AG10803 (cell line): ENCODE results near the gene PKIG.

ENCODE experiments used
- DNase-seq: peaks from one replicate; pipeline ENCODE4 v3.0.0; 2010; ENCODE audit warnings: low read depth
- H3K4me3 ChIP-seq: 2 replicates; pipeline ENCODE4 v1.5.1; 2011; ENCODE audit warnings: mild to moderate bottlenecking, low read length, control low read depth
- CTCF ChIP-seq: conservative IDR thresholded peaks from 2 replicates; pipeline ENCODE4 v1.5.1; 2011; ENCODE audit warnings: mild to moderate bottlenecking, low read length, control low read depth, inconsistent platforms

The PKIG gene

GRCh38 chr20:44657875-44658274, 75.5 kb downstream of the PKIG start:
- no peak for DNase-seq
- H3K4me3 ChIP-seq, result no peak overlapping the region
- no peak for TF ChIP-seq CTCF

- no peak for DNase-seq
- H3K4me3 ChIP-seq, result no peak overlapping the region
- no peak for TF ChIP-seq CTCF
Observed at GRCh38 chr20:44658810-44659209, 76.4 kb downstream of the PKIG start.

GRCh38 chr20:44659931-44660330, 77.6 kb downstream of the PKIG start:
- TF ChIP-seq CTCF, result no peak
- no peak overlapping the region for H3K4me3 ChIP-seq
- no peak for DNase-seq

- TF ChIP-seq CTCF, result no peak
- DNase-seq, result no peak
- no peak overlapping the region for H3K4me3 ChIP-seq
Observed at GRCh38 chr20:44660581-44660980, 78.2 kb downstream of the PKIG start.

- DNase-seq, result no peak
- TF ChIP-seq CTCF, result no peak
- no peak overlapping the region for H3K4me3 ChIP-seq
Observed at GRCh38 chr20:44662261-44662660, 79.9 kb downstream of the PKIG start.

GRCh38 chr20:44664131-44664530, 81.8 kb downstream of the PKIG start:
- H3K4me3 ChIP-seq, result no peak overlapping the region
- DNase-seq, result no peak
- TF ChIP-seq CTCF, result no peak

- DNase-seq, result no peak
- H3K4me3 ChIP-seq, result no peak overlapping the region
- no peak for TF ChIP-seq CTCF
Observed at GRCh38 chr20:44666066-44666465, 83.7 kb downstream of the PKIG start.
